Spinal cord (tissue), 10 donors: ENCODE measurements around the gene MICALL2. TPM values are rescaled to one million over a fixed set of nuclear protein-coding genes. Genes with fewer than 3 reads are reported as not detected.

Experiments used
- DNase-seq, 6 donors: peaks; one replicate each; pipeline versions ENCODE4 v3.0.0 to v3.0.0-alpha.2; 2013 to 2015; ENCODE audit warnings: low spot score in 6 of 6, low read depth in 4 of 6
- H3K27ac ChIP-seq: one replicate; pipeline ENCODE4 v1.5.1; 2013; ENCODE audit warnings: low read depth, low read length, control low read depth
- H3K27me3 ChIP-seq: one replicate; pipeline ENCODE4 v1.6.1; 2013; ENCODE audit warnings: low read length; ENCODE audit not compliant: control insufficient read depth, insufficient read depth
- H3K36me3 ChIP-seq: one replicate; pipeline ENCODE4 v1.6.1; 2013; ENCODE audit warnings: low read length; ENCODE audit not compliant: control insufficient read depth, insufficient read depth
- H3K4me1 ChIP-seq: one replicate; pipeline ENCODE4 v1.6.1; 2013; ENCODE audit warnings: low read length; ENCODE audit not compliant: control insufficient read depth, insufficient read depth
- H3K4me3 ChIP-seq: one replicate; pipeline ENCODE4 v1.5.1; 2013; ENCODE audit warnings: low read depth, low read length, control low read depth
- H3K9me3 ChIP-seq: one replicate; pipeline ENCODE4 v1.6.1; 2013; ENCODE audit warnings: low read length; ENCODE audit not compliant: control insufficient read depth, insufficient read depth
- WGBS: methylation state at CpG from one replicate; pipeline ENCODE4 v1.1.5; 2013; ENCODE audit warnings: missing lambda C conversion rate; ENCODE audit not compliant: insufficient coverage; 5-methylcytosine and 5-hydroxymethylcytosine counted together
- polyA plus RNA-seq, 2 donors: library from polyadenylated mRNA; unstranded; fragments of 120-200 nt; gene quantifications; one replicate each; pipeline ENCODE4 v1.2.1, GENCODE V29; 2013; ENCODE audit not compliant: insufficient read length in 2 of 2
- total RNA-seq, 2 donors: library from RNA; depleted of rRNA in 1 of 2; stranded (reverse); fragments of 120-200 nt in 1 of 2; fragments of >200 nt in 1 of 2; gene quantifications; one replicate each; pipeline versions ENCODE4 v1.2.3 to v1.2.4, GENCODE V29; 2013 to 2014
- donor health status: healthy.

MICALL2 gene
- total and polyA plus RNA-seq, 4 donors = 13.1 to 34.7 (median 20.6) TPM

DNA sequence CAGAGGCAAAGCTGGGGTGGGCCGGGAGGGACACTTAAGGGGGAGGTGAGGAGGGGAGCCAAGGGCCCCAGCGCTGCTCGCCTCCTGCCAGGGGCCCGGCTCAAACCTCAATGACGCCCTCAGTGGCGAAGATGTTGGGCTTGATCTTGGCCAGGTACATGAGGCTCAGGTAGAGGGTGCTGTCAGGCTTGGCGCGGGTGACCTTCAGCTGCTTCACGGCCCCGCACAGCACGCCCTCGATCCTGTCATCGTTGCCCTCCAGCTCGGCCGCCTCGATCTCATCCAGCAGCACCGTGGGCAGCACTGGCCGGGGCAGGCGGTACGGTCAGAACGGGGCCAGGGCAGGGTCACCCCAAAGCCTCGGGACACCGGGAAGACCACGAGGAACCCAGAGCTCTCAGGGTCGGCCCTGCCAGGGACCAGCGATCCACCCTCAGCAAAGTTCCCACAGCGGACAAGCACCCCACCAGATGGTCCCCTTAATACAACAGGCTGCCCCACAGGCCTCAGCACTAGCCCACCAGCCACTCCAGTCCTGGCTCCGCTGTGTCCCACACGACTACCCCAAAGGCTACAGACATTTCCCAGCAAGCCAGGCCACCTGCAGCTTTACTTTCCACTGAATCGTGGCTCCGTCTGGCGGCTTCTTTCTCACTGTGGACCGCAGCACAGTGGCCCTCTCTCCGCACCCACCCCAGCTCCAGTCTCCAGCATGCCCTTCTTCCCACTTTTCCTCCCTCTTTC is 41.0 kb upstream of the MICALL2 start:
- WGBS = 98% methylated on average over 32 of the region's 34 CpGs
- no peak for DNase-seq
- H3K27ac ChIP-seq = no peak overlapping the region
- no peaks in the 10 kb centered on the region for H3K9me3 ChIP-seq
- H3K4me3 ChIP-seq = no peak overlapping the region
- peaks cover 82% of the 10 kb centered on the region for H3K36me3 ChIP-seq
- peaks cover 25% of the 10 kb centered on the region for H3K4me1 ChIP-seq
- no peaks in the 10 kb centered on the region for H3K27me3 ChIP-seq

DNA sequence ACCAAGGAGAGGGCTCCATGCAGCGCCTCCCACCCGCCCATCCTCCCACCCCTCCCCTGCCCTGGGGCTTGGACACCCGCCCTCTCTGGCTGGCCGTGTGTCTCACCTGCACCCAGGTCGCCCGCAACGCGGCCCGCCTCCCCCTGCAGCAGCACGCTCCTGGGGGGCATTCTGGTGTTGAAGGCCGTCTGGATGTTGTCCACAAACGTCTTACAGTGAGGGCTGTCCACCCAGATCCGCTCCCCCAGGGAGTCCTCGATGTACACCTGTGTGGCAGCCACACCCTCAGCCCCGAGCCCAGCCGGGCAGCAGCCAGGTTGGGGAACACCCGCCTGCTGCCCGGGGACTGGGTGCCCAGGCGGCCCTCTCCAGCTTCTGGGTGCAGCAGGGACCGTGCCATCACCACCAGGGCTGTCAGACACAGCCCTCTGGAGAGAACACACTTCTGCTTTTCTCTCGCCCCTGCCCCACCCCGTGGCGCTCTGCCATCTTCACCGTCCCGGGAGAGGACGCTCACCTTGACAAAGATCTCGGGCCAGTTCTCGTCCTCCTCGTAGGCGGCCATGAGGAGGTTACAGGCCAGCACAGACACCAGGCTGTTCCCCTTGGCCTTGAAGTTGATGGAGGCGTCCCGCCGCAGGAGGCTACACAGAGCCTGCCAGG is 40.2 kb upstream of the MICALL2 start:
- Histone ChIP-seq H3K36me3 (peaks cover 89% of the 10 kb centered on the region), H3K4me3 (no peak overlapping the region), H3K27me3 (no peaks in the 10 kb centered on the region), H3K4me1 (peaks cover 20% of the 10 kb centered on the region), H3K9me3 (no peaks in the 10 kb centered on the region), H3K27ac (no peak overlapping the region)
- 98% methylated on average over 30 of the region's 33 CpGs for WGBS
- no peak for DNase-seq

DNA sequence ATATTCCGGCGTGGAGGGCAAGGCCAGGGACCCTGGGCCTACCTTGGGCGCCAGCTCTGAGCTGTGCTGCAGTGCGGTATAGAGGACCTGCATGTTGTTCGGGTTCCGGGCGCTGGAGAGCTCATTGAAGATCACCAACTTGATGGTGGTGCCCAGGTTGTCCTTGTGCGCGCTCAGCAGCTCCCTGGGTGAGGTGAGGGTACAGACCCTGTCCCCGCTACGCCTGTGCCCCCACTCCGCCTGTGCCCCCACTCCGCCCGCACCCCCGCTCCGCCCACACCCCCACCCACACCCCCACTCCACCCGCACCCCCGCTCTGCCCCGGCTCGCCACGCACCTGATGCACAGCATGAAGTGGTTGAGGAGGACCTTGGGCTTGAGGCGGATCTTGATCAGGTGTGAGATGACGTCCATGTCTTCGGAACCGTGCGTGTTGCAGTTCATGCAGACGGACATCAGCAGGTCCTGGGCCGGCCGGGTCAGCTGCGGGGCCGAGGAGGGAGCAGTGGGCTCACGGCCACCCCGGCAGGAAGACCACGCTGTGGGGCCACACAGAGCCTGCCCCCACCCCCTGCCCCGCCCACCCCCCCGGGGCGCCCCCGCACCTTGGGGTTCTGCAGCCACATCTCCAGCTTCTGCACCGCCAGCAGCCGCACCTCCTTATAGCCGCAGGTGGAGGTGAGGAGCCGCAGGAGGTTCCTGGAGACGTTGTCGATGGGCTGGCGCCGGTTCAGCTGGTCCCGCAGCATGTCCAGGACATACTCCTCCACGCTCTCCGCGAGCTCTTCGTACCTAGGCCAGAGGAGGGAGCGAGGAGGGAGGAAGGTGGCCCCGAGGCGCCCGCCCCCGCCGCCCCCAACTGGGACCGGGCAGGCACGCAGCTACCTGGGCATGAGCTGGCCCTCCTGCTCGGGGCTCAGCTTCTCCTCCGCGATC is 39.4 kb upstream of the MICALL2 start:
- no peak for DNase-seq
- H3K36me3 ChIP-seq = peaks cover 98% of the 10 kb centered on the region
- no peaks in the 10 kb centered on the region for H3K9me3 ChIP-seq
- H3K27me3 ChIP-seq = no peaks in the 10 kb centered on the region
- WGBS = 96% methylated on average over 40 of the region's 62 CpGs
- H3K4me3 ChIP-seq = no peak overlapping the region
- H3K4me1 ChIP-seq = peaks cover 19% of the 10 kb centered on the region
- no peak overlapping the region for H3K27ac ChIP-seq

DNA sequence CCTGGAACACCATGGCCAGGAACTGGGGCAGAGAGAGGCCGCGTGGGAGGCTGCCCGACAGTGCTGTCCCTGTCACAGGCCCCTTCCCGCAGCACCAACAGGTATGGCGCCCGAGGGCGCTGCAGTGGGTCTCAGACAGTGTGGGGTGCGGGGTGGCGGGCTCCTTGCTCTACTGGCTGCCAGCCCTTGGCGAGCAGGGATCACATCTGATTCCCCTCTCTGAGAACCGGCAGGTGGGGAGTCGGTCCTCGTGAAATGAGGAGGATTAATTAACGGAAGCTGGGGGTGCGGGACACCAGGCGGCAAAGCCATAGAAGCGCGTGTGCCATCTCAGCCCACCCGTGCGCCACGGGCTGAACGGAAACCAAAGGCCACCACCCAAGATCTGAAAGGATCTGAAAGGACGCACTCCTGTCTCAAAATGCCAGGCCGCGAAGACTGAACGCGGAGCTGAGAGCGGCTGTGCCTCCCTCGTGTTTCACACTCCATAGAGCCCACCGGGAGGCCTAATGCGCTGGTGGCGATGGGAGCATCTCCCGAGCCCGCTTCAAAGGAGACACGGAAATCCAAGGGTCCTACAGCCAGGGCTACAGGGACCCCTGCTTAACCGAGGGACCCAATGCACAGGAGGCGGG is 38.1 kb upstream of the MICALL2 start:
- peaks cover 100% of the 10 kb centered on the region for H3K36me3 ChIP-seq

DNA sequence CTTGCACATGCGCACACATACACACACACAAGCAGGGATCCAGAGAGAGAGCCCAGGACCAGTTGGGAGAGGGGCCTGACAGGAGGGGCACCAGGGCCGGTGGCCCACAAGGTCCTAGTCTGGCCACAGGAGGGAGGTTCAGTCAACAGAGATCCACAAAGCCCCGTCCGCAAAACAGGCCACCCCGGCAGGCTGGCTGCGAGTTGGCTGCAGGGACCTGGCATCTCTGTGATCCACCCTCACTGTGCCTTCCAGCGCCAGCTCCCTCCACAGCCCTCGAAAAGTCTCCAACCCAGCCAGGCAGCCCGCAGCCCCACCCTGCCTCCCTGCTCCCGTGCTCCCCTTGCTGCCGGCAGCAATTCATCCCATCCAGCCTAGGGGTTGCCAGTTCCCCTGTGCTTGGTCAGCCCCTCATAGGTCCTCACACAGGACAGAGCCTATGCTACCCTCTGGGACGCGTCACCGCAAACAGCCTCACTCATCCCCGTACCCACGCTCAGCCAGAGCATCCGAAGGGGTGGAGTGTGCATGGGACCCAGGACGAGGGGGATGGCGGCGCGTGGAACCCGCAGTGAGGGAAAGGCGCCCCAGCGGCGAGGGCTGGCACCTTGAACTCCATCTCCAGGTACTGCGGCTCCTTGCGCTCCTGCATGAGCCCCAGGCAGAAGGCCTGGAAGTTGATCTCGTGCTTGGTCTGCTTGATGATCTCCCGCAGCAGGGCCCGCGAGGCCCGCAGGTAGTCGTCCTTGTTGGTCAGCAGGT is 37.4 kb upstream of the MICALL2 start:
- 95% methylated on average over 32 of the region's 33 CpGs for WGBS
- Histone ChIP-seq H3K4me1 (peaks cover under 1% of the 10 kb centered on the region), H3K4me3 (no peak overlapping the region), H3K9me3 (no peaks in the 10 kb centered on the region), H3K36me3 (peaks cover 99% of the 10 kb centered on the region), H3K27ac (no peak overlapping the region), H3K27me3 (no peaks in the 10 kb centered on the region)
- no peak for DNase-seq

More for the DNA sequence above, 38.1 kb upstream of the MICALL2 start:
- H3K9me3 ChIP-seq = no peaks in the 10 kb centered on the region
- no peak overlapping the region for H3K4me3 ChIP-seq
- H3K27ac ChIP-seq = no peak overlapping the region
- no peaks in the 10 kb centered on the region for H3K27me3 ChIP-seq
- WGBS = 94% methylated on average over 33 of the region's 37 CpGs
- DNase-seq = no peak
- H3K4me1 ChIP-seq = peaks cover 7% of the 10 kb centered on the region

DNA sequence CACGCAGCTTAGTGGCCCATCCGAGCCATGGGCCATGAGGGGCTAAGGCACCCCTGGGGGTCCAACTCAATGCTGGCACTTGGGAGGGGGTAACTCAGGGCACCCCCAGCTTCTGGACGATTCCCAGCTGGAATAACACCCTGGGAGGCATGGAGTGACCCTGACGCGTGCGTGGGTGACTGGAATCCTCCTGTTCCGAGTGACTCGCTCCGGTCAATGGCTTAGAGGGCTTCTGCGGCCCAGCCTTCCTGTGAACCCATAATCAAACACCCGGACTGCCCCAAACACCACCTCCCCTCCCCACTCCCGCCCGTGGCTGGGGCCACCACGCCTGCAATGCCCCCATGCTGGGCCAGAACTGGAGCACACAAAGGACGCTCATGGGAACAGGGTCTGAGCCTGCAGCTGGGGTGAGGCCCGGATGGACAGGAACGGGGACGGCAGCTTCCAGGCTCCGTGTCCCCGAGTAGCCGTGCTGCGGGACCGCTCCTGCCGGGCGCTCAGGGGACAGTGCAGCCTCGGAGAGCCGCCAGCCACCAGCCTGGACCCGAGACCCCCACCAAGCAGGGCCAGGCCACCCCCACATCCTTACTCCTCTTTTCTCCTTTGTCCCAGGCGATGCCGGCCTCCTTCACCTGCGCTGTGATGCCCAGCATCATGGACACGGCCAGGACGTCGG is 36.4 kb upstream of the MICALL2 start:
- no peaks in the 10 kb centered on the region for H3K9me3 ChIP-seq
- WGBS = 82% methylated on average over 33 of the region's 34 CpGs
- no peaks in the 10 kb centered on the region for H3K4me1 ChIP-seq
- no peak overlapping the region for H3K27ac ChIP-seq
- H3K36me3 ChIP-seq = peaks cover 99% of the 10 kb centered on the region
- no peak for DNase-seq
- no peaks in the 10 kb centered on the region for H3K27me3 ChIP-seq
- no peak overlapping the region for H3K4me3 ChIP-seq

DNA sequence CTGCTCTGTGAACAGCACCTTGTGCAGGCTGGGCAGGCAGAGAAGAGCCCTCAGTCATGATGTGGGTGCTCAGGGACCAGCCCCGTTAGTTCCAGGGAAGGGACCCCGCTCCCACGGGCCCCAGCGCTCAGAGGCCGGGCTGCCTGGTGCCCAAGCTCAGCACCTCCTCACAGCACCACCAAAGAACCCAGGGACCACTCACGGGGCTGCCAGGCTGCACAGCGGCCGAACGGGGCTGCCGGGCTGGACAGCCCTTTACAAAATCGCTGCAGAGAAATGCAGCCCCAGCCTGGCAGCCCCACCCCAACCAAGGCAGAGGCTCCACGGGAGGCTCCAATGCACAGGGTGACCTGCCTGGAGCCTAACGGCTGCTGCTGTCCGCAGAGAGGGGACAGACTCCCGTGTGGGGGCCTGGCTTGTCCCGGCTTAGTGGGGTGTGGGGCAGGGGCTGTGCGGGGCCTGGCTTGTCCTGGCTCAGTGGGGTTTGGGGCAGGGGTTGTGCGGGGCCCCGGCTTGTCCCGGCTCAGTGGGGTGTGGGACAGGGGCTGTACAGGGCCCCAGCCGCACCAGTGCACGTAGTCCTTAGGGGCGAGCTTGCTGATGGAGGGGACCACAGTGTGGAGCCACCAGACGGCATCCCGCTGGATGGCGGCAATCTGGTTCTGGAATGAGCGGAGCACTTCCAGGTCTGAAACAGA is 35.7 kb upstream of the MICALL2 start:
- no peak for DNase-seq
- Histone ChIP-seq H3K27ac (no peak overlapping the region), H3K4me3 (no peak overlapping the region), H3K36me3 (peaks cover 99% of the 10 kb centered on the region), H3K4me1 (no peaks in the 10 kb centered on the region), H3K9me3 (no peaks in the 10 kb centered on the region), H3K27me3 (no peaks in the 10 kb centered on the region)
- WGBS = 96% methylated on average over 18 of the region's 27 CpGs

DNA sequence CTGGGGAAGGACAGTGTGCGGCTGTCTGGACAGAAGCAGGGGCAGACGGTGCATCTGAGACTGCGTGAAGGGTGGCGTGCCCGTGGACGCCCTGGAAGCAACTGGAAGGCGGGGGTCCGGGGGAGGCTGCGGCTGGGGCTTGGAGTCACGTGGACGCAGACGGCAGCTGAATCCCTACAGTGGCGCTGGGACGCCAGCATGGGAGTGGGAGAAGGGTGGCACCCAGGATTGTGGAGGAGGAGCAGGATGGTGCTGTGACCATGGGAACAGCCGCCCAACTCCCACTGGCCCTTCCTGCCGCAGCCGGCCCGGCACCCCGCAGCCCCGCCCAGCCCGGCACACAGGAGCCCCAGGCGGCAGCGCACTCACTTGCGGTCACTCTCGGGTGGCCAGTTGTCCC is 35.2 kb upstream of the MICALL2 start:
- WGBS = 90% methylated on average over 25 of the region's 25 CpGs
- DNase-seq = no peak
- Histone ChIP-seq H3K4me1 (no peaks in the 10 kb centered on the region), H3K27me3 (no peaks in the 10 kb centered on the region), H3K9me3 (no peaks in the 10 kb centered on the region), H3K36me3 (peaks cover 99% of the 10 kb centered on the region), H3K4me3 (no peak overlapping the region), H3K27ac (no peak overlapping the region)
